ENCODE measurements around the gene CLIC4.
"Not testable (repeated sequence)": the region's sequence is repeated elsewhere in the genome, so short reads cannot be mapped to it uniquely, and the experiment has no call there.

GRCh38 chr1:24697453-24698001 is 47.7 kb upstream of the CLIC4 start:
- TF ChIP-seq CTCF (IDR thresholded peaks at IDR 0.05; ENCODE audit: low read depth, low read length, missing input control); ZBTB33 (IDR thresholded peaks at IDR 0.05); TAF1 (conservative IDR thresholded peaks at IDR 0.05); RXRA (IDR thresholded peaks at IDR 0.05); JUND (IDR thresholded peaks at IDR 0.05); FOXA1 (IDR thresholded peaks at IDR 0.05); REST (IDR thresholded peaks at IDR 0.05); RAD21 (IDR thresholded peaks at IDR 0.05); YY1 (IDR thresholded peaks at IDR 0.05); ATF3 (IDR thresholded peaks at IDR 0.05); MAX (IDR thresholded peaks at IDR 0.05); SP1 (IDR thresholded peaks at IDR 0.05); HNF4A (conservative IDR thresholded peaks at IDR 0.05): not testable (repeated sequence)
